ENCODE measurements around the gene LRP1. TPM values are rescaled to one million over a fixed set of nuclear protein-coding genes. Genes with fewer than 3 reads are reported as not detected.

Gene LRP1
- total RNA-seq, 1 donor from 2014 or later: 221 TPM

- DNase-seq: no peak
Observed at GRCh38 chr12:57211791-57212700, 83.8 kb downstream of the LRP1 start.

GRCh38 chr12:57212701-57213057 lies 84.4 kb downstream of the LRP1 start:
- no peak for DNase-seq

- DNase-seq: peak; percentile 95
Observed at GRCh38 chr12:57213058-57213715, 84.9 kb downstream of the LRP1 start.

GRCh38 chr12:57213763-57214397 lies 85.6 kb downstream of the LRP1 start:
- DNase-seq: no peak

GRCh38 chr12:57214398-57214781 lies 86.1 kb downstream of the LRP1 start:
- peak; percentile 84 for DNase-seq

DNA sequence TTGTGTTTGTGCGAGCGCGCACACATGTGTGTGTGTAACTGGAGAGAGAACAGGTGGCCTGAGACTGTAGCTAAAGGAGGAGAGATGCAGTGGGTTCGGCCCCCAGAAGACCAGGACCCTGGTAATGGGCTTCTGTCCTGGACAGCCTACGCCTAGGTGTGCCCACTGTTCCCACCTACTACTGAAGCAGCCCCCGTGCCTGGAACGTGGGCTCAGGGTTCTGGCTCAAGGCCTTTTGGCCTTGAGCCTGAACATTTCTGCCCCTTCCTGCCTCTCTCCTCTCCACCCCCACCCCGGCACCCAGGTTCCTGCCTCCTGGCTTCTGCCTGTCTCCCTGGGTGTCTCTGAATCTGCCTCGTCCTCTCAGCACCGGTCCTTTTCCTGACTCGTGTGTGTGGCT lies 86.8 kb downstream of the LRP1 start:
- DNase-seq: no peak

GRCh38 chr12:57215668-57216013 lies 87.4 kb downstream of the LRP1 start:
- peak; percentile 32 for DNase-seq

- DNase-seq: peak; percentile 48
Observed at GRCh38 chr12:57216014-57216911, 88.0 kb downstream of the LRP1 start, which contains the start of gene NXPH4. NXPH4 (plus strand) TSS chr12:57216794; CDS start chr12:57216970, 176 bp downstream.

DNA sequence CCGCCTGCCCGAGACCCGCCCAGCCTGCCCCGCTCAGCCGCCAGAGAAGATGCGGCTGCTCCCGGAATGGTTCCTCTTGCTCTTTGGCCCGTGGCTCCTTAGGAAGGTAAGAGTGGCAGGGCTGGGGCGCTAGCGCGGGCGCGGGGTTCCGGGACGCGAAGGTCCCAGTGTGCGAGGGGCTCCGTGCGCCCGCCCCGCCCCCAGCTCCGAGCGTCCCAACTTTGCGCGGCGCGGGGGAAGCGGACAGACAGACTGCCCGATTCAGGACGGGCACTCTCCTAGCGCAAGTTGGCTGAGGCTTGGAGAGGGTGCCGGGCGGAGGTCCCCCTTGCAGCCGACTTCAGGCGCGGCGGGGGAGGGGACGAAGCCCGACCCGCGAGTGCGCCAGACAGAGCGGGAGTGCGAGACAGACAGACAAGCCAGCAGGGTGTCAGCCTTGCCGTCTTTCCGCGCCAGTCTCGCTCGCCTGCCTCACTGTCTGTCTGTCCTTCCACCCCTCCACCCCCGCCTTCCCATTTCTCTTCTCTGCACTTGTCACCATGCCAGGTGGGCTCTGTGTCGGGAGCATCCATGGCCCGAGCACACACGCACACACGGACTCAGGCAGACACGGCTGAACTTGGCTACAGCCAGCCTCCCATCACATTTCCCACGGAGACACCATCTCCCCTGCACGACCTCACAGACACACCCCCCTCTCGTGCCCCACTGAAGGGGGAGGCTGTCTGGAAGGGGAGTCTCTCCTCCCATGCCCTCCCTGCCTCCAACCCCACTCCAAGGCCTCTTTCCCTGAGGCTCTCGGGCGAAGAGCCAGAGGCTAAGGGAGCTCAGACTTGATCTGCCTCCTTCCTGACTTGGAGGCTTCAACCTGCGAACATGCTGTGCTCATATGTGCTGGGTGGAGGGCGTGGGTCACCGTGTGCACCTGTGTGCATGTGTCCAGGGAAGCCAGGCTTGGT lies 88.9 kb downstream of the LRP1 start:
- peak; percentile 53 for DNase-seq

DNA sequence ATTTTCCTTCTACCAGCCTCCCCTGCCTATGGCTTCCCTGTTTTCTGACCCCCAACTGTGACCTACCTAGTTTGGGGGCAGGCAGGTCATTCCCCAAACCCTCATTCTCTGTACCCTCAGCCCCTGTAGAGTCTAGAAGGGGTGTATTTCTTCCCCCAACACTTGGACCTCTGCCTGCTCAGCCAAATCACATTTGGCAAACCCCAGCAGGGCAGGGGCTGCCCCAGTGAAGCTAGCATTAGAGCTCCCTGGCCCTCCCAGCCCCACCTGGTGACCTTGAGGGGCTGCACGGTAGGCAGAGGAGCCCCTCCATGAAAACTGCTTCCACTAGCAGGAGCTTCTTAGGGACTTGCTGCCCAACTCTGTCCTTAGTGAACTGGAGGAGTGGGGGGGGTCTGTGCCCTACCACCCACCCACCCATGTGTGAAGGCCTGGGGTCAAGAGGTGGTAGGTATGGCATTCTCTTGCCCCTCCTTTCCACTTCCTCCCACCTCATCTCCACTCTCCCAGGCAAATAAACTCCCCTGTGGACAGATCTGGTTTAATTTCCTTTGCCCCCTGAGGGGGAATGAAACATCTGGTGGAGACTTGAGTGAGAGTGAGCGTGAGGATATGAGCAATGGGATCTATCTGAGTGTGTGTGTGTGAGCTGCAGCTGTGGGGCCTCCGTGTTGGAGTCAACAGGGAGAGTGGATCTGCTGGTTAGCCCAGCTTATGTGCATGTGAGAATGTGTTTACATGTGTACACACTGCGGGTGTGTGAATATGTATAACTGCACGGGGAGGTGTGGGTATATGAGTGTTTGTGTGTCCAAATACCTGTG lies 90.0 kb downstream of the LRP1 start:
- DNase-seq: peak; percentile 38

GRCh38 chr12:57219205-57219992 lies 91.1 kb downstream of the LRP1 start:
- DNase-seq: no peak

- DNase-seq: no peak
Observed at GRCh38 chr12:57219993-57220754, 91.9 kb downstream of the LRP1 start.

GRCh38 chr12:57220770-57221168 lies 92.5 kb downstream of the LRP1 start:
- no peak for DNase-seq

DNA sequence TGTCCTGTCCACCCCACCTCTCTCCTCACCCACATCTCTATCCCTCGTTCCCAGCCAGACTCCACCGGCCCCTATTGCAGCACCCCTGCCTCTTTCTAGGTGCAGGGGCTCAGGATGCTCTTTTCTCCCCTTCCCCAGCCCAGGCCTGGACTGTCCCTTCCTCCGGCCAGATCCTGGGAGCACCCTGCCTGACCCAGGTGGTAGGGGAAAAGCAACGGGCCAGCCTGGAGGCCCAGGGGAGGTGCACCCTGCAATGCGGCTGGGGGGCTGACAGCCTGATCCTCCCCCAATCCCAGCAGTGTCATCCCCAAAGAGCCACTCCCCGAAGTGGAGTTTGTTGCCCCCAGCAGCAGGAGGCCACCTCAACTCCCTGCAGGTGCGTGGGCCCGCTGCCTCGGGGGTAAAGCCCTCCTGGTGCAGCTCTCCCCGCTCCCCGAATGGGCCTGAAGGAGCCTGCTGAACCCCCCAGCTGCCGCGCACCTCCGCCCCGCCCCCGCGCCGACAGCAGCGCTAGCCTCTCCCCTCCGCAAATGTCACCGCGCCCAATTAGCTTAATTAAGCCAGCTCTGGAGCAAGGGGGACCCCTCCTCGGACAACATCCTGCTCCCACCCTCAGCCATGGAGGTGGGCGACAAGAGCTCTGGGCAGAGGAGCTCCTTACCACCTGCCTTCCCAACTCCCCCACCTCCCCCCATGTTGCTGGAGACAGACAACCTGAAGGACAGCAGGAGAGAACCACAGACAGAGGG lies 93.1 kb downstream of the LRP1 start:
- no peak for DNase-seq

DNA sequence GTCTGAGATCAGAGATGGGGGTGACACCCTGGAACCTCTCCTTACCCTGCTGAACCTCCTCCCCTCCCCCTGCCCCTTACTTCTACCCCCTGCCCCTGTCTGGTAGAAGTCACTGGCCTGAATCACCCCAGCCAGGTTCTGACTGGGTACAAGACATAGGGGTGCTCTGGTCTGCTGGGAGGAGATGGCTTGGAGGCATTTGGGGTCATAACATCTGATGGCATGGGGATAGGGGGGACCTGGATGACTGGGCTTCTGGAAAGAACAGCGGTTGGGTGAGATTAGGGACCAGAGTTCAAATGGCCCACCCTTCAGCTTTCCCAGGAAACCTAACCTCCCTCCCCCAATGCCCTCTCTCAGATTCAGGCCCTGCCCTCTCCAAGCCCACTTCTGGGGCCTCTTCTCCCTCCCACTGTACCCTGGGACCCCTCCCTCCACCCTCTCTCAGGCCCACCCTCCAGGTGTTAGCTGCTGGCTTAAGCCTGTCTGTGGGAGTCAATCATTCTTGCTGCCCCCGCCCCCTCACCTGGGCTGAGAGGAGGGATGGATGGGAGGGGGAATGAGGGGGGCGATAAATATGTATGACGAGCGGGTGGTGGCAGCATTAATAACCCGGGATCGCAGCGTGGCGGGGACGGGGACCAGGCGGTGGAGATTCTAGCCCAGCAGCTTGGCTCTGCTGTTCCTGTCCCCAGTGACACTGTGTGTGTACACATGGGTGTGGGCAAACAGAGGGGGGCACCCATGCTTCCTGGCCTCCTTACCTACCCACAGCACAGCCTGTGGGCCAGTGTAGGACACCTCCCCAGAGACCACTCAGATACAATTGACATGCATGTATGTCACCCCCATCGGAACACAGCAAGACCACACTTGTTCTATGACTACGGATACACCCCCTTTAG lies 94.3 kb downstream of the LRP1 start:
- DNase-seq: no peak
